ENCODE results near the gene PTPRM.

- TF ChIP-seq CTCF (conservative IDR thresholded peaks at IDR 0.05; ENCODE audit: low read depth, low read length) (no peak), RFX5 (IDR thresholded peaks at IDR 0.05; ENCODE audit: low read depth, low read length) (no peak), RCOR1 (IDR thresholded peaks at IDR 0.05; ENCODE audit: insufficient replicate concordance, low read length) (no peak), BHLHE40 (IDR thresholded peaks at IDR 0.05; ENCODE audit: low read depth, low read length) (0 out of 2 replicates have a peak, but pooled peaks have one; percentile 15), POLR2A (IDR thresholded peaks at IDR 0.05; ENCODE audit: low read depth, low read length) (no peak), CEBPB (IDR thresholded peaks at IDR 0.05; ENCODE audit: low read depth, low read length) (no peak), RAD21 (IDR thresholded peaks at IDR 0.05; ENCODE audit: low read length) (no peak), FOS (IDR thresholded peaks at IDR 0.05; ENCODE audit: low read depth, low read length) (peak; percentile 37; the same call in 1 of the 2 replicates), MXI1 (IDR thresholded peaks at IDR 0.05; ENCODE audit: borderline replicate concordance, low read depth, low read length) (no peak), USF2 (IDR thresholded peaks at IDR 0.05; ENCODE audit: low read depth, low read length) (no peak), ELK1 (IDR thresholded peaks at IDR 0.05; ENCODE audit: borderline replicate concordance, low read depth, low read length) (no peak), MAFK (IDR thresholded peaks at IDR 0.05; ENCODE audit: low read depth, low read length) (no peak; the same call in 1 of the 2 replicates), SMC3 (IDR thresholded peaks at IDR 0.05; ENCODE audit: low read depth, low read length) (no peak), CHD1 (IDR thresholded peaks at IDR 0.05; ENCODE audit: low read depth, low read length) (no peak)
Measured at GRCh38 chr18:8153887-8154583, 586.9 kb downstream of the PTPRM start.
